ENCODE results near the gene ZSWIM1. TPM values are rescaled to one million over a fixed set of nuclear protein-coding genes. Genes with fewer than 3 reads are reported as not detected.
"Not testable (repeated sequence)": the region's sequence is repeated elsewhere in the genome, so short reads cannot be mapped to it uniquely, and the experiment has no call there.

The ZSWIM1 gene
- total RNA-seq, 1 experiment from 2014 or later: 13.7 TPM

DNA sequence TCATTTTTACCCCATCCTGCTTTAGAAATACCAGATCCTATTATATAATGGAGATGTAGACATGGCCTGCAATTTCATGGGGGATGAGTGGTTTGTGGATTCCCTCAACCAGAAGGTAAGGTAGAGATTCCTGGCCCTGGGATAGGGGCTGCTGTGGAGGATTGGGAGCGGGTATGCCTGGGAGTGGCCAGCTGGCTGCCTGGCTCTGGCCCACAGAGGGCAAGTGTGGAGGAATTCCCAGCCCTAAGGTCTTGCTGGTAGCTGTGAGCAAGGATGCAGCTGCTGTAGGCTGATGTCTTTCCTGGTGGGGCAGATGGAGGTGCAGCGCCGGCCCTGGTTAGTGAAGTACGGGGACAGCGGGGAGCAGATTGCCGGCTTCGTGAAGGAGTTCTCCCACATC, 16.7 kb downstream of the ZSWIM1 start:
- in situ Hi-C loops (cut with HindIII; ENCODE audit: low pct_unique_long_range_greater_than_20kb, low sequenced_read_pairs): no loop called here
- no peak for DNase-seq (ENCODE audit: low read depth, low spot score)

DNA sequence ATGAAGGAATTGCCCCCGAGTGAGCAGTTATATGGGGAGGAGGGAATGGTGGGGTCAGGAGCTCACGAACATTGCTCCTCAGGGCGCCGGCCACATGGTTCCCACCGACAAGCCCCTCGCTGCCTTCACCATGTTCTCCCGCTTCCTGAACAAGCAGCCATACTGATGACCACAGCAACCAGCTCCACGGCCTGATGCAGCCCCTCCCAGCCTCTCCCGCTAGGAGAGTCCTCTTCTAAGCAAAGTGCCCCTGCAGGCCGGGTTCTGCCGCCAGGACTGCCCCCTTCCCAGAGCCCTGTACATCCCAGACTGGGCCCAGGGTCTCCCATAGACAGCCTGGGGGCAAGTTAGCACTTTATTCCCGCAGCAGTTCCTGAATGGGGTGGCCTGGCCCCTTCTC, 17.3 kb downstream of the ZSWIM1 start:
- DNase-seq (ENCODE audit: low read depth, low spot score): no peak
- in situ Hi-C loops (cut with HindIII; ENCODE audit: low pct_unique_long_range_greater_than_20kb, low sequenced_read_pairs): no loop called here

DNA sequence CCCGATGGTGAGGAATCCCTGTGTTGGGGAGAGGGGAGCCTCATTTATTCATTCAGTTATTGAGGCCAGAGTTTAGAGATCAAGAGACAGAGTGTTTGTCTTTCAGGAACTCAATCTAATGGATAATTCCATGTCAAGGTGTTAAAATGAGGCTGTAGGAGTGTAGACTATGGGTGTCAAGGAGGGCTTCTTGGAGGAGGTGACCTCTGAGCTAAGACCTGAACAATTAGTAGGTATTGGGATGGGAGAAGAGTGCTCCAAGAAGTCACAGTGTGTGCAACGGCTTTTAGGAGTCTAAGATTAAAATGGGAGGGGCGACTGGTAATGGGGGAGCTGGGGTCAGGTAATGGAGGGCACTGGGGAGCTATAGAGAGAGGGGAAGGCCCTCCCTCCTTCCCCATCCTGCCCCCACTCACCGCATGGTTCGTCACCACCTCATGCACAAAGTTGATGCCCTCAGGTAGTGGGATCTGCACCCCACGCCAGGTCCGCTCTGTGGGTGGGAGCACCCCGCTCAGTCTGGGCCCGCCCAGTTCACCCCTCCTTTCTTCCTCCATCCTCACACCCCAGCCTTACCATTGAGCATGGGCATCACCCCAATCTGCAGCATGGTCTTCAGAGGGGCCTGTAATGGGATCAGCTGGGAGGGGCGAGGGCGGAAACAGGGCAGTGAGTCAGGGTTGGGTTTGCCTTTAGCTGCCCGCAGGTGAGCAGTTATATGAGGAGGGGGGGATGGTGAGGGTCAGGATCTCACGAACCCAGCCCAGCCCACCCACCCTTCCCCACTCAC, 18.2 kb downstream of the ZSWIM1 start:
- DNase-seq (ENCODE audit: low read depth, low spot score): no peak
- in situ Hi-C loops (cut with HindIII; ENCODE audit: low pct_unique_long_range_greater_than_20kb, low sequenced_read_pairs): no loop called here

DNA sequence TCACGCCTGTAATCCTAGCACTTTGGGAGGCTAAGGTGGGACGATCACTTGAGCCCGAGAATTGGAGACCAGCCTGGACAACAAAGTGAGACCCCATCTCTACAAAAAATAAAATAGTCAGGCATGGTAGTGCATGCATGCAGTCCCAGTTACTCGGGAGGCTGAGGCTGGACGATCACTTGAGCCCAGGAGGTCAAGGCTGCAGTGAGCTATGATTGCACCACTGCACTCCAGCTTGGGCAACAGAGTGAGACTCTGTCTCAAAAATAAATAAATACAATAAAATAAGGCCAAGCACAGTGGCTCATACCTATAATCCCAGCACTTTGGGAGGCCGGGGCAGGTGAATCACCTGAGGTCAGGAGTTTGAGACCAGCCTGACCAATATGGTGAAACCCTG, 20.3 kb downstream of the ZSWIM1 start:
- DNase-seq (ENCODE audit: low read depth, low spot score); in situ Hi-C loops (cut with HindIII; ENCODE audit: low pct_unique_long_range_greater_than_20kb, low sequenced_read_pairs): not testable (repeated sequence)

DNA sequence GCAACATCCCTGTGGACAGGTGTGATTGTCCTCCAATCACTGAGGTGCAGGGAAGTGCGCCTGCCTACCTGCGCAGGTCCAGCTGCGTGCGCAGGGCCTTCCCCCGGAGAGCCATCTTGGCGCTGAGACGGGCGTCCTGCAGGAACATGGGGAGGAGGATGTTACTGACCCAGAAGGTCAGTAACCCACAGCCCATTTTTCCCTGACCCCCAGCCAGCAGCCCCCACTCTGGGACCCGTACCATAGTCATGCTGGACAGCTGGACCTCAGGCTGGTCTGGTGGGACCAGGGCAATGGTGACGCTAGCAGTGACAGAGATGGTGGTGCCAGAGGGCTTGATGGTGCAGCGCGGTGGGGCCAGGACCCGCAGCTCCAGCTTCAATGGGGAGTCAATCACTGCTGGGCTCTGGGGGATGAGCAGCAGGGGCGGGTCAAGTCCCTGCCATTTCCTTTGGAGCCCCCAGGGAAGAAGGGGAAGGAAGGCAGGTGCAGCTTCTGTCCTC, 21.2 kb downstream of the ZSWIM1 start:
- DNase-seq (ENCODE audit: low read depth, low spot score): no peak
- in situ Hi-C loops (cut with HindIII; ENCODE audit: low pct_unique_long_range_greater_than_20kb, low sequenced_read_pairs): no loop called here

DNA sequence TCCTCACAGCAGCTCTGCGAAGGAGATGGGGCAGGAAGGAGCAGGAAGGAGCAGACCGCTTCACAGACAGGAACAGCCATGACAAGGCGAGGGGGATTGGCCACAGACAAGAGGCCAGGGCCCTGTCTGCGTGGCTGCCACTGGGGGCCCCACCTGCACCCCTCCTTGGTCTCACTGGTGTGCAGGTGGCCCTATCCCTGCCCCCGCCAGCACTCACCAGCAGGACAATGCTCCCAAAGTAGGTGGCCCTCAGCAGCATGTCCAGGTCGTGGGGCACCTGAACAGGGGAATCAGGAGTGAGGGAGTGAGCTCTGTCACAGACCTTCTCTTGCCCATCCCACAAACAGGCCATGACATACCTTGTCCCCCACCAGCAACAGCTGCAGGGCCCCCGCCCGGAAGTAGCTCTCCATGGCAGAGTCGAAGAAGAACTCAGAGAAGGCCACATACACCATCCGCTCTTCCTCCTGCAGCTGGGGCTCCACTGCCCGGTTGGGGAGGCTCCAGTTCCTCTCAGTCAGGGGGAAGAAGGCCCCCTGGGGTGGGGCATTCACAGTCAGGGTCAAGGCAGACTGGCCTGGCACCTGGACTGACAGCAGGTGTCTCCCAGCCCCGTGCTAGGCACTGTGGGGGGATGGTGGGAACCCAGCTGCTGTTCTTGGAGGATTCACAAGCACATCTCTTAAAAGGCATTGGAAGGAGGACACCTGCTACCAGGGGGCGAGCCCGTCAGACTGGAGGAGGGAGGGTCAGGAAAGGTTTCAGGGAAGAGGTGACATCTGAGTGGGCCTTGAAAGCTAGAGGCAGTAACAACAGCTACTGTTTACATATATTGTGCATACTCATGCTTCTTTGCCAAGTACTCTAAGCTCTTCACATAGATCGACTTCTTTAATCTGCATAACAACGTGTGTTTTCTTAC, 23.8 kb downstream of the ZSWIM1 start:
- in situ Hi-C loops (cut with HindIII; ENCODE audit: low pct_unique_long_range_greater_than_20kb, low sequenced_read_pairs): no loop called here

DNA sequence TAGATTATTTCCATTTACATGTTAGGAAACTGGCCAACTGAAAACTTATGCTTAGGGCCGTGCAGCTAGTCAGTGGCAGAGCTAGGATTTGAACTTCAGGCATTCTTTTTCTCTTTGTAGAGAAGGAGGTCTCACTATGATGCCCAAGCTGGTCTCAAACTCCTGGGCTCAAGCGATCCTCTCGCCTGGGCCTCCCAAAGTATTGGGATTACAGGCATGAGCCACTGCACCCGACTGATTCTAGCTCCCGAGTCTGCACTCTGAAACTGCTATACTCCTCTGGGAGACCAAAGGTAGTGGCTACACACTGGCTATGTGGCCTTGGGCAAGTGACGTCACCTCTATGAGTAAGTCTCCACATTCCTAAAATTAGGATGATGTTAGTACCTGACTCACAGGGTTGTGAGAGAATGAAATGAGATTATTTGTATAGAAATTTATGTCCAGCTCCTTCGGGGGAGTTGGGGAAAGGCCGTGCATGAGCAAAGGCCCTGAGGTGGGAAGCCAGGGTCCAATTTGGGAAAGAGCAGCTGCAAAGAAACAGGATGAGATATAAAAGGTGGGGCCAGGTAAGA, 24.6 kb downstream of the ZSWIM1 start:
- no peak for DNase-seq (ENCODE audit: low read depth, low spot score)
- in situ Hi-C loops (cut with HindIII; ENCODE audit: low pct_unique_long_range_greater_than_20kb, low sequenced_read_pairs): no loop called here

More for the DNA sequence above, 23.8 kb downstream of the ZSWIM1 start:
- DNase-seq (ENCODE audit: low read depth, low spot score): no peak

DNA sequence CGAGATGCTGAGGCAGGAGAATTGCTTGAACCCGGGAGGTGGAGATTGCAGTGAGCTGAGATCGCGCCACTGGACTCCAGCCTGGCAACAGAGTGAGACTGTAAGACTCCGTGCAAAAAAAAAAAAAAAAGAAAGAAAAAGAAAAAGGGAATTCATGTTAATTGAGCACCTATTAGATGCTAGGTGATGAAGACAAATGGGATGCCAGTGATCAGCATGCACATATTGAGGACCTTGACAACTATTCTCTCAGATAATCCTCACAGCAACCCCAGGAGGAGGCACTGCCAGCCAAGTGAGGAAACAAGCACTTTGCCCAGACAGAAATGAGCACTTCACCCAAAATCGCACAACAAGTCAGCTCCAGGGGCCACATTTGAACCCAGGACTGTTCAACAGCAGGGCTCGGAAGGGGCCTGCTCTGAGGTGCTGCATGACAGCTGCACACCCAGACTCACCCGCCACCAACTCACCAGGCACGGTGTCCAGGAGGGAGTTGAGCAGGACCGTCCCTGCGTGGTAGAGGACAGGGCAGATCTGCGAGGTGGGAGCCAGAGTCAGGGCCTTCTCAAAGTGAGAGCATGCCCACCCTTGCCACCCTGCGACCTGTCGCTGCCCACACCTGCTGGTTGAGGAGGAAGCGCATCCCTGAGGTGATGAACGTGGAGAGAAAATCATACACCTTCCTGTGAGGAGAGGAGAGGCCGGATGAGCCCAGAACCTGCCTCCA, 26.4 kb downstream of the ZSWIM1 start:
- in situ Hi-C loops (cut with HindIII; ENCODE audit: low pct_unique_long_range_greater_than_20kb, low sequenced_read_pairs): no loop called here
- no peak for DNase-seq (ENCODE audit: low read depth, low spot score)

DNA sequence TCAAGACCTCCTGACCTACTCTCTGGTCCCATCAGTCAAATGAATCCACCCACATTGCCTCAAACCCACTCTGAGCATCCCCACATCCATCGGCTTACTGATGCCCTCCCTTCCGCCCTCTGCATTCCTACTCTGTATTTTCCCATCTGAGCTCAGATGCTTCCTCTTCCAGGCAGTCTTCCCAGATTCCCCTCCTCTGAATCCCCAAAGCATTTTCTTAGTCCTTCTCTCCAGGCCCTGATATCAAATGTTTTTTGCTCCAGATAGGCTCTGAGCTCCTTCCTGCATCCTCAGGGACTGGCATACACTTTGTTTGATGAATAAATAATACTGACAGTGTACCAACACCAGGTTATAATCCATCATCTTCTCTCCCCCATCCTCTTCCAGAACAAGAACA, 27.1 kb downstream of the ZSWIM1 start:
- in situ Hi-C loops (cut with HindIII; ENCODE audit: low pct_unique_long_range_greater_than_20kb, low sequenced_read_pairs): no loop called here
- no peak for DNase-seq (ENCODE audit: low read depth, low spot score)

DNA sequence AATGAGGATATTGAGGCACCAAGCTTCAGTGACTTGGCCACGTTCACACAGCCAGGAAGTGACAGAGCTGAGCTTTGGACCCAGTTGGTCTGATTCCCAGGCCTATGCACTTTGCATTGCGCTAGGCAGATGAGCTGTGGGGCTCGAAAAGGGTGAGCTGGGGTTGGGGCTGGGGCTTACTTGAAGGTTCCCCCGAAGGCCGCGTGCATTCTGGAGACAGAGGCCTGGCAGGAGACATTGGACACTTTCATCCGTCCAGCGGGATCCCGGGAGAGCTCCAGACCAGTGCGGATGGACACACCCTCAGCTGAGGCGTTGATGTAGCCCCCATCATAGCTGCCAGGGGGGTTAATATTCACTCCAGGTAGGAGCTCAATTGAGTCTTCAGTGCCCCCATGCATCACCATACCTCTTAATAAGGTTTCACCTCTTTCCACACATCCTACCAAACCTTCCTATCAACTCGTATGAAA, 28.3 kb downstream of the ZSWIM1 start:
- in situ Hi-C loops (cut with HindIII; ENCODE audit: low pct_unique_long_range_greater_than_20kb, low sequenced_read_pairs): no loop called here
- DNase-seq (ENCODE audit: low read depth, low spot score): no peak

DNA sequence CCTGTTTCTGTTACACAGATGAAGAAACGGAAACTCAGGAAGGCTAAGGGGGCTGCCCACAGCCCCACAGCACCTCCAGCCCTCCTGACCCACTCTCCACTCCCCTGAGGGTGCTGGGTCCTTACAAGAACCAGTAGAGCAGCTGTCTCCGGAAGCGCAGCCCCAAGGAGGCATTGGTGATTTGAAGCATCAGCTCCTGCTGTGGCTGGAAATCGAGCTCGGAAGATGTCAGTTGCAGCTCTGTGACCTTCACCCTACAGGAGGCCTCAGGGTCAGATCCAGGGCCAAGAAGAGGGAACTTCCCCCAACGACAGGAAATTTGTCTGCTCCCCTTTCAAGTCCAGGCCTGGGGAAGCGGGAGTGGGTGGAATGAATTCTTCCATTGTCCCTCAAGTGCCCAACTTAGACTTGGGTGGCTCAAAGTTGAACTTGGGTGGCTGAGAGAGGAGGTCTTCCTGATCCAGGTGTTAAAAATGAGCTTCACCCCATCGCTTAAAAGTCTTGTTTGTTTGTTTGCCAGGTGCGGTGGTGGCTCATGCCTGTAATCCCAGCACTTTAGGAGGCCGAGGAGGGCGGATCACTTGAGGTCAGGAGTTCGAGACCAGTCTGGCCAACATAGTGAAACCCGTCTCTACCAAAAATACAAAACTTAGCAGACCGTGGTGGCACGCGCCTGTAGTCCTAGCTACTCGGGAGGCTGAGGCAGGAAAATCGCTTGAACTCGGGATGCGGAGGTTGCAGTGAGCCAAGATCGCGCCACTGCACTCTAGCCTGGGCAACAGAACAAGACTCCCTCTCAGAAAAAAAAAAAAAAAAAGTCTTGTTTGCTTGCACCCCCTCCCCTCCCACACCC, 29.0 kb downstream of the ZSWIM1 start:
- no peak for DNase-seq (ENCODE audit: low read depth, low spot score)
- in situ Hi-C loops (cut with HindIII; ENCODE audit: low pct_unique_long_range_greater_than_20kb, low sequenced_read_pairs): no loop called here

DNA sequence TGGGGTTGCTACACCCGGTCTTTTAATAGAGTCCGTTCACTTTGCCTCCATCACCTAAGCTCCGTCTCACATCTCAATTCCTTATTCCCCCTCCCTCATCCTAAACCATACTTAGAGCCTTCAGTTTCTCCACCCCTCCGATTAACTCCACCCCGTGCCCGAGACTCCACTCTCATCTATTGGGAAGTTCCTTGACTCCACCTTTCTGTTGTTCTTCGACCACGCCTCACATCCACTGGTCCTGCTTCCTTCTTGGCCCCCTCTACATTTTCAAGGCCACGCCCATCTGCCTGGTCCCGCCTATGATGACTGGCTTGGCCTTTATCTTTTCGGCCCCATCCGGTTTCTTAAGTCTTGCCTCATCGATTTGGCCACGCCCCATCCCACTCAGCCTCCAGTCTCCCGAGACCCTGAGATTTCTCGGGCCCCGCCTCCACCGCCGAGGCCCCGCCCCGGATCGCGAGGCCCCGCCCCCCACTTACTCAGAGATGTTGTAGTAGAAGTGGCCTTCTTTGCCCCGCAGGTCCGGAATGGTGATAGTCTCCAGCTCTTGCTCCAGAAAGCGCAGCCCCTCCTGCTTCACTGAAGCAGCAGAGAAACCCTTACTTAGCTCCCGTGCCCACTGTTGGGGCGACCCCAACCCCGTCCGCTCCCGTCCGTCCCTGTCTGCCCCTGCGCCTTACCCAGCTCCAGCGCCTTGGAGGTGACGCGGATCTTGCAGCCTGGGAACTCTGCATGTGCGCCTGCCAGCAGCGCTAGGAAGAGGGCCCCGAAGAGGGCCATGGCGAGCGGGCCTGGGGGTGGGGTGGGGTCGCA, 29.9 kb downstream of the ZSWIM1 start:
- in situ Hi-C loops (cut with HindIII; ENCODE audit: low pct_unique_long_range_greater_than_20kb, low sequenced_read_pairs): no loop called here
- peak; percentile 90 for DNase-seq (ENCODE audit: low read depth, low spot score)

DNA sequence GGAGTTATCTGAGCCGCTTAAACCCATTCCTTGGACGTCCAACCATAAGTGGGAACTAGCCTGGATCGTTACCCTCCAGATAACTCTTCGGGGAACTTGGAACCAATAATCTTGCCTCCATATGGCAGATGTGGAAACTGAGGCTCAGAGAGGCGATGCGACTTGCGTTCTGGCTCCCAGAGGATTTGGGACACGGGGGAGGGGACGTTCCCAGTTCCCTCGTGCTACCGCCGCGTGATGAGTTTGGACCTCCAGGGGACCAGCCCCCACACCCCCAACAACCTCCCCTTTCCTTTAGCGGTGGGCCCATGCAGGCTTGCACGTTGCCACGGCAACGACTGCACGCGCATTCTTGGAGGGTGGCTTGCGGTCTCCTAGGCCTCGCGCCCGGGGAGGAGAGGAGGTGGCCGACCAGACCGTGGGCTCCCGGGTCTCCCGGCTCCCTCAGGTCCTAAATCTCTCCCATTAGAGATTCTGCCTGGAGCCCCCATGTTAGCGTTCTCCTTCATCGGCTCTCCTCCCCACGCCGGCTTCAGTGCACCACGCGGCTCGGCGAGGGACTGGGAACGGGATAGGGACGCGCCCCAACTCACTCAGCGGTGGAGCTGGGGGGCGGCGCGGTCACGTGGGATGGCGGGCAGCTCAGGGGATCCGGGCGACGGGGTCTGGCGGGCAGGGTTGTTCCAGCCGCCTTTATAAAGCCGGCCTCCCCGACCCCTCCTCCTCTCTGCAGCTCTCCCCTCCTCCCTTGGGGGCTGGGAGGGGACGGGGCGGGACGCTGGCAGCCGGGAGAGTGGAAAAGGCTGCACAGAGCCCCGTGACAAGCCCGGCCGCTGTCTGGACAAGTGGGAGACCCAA, 30.7 kb downstream of the ZSWIM1 start, which contains the start of gene PLTP:
Gene PLTP (minus strand): TSS at position 670 of the 858 bp plus-strand sequence. CDS start 703 bp downstream, outside the sequence.
- in situ Hi-C loops (cut with HindIII; ENCODE audit: low pct_unique_long_range_greater_than_20kb, low sequenced_read_pairs): no loop called here
- peak; percentile 24 for DNase-seq (ENCODE audit: low read depth, low spot score)

DNA sequence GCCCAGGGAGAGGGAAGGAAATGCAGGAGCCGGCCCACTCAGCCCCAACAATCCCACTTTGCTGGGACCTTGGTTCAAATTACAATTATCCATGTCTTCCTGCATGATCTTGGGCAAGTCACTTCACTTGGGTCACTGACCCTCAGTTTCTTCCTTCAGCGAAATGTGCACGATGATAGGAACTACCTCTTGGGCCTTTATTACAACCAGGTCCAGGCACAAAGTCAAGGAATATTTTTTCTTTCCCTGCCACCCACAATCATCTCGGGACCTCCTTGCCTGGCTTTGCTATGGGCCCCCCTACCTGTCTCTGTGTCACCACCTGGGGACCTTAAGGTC, 31.3 kb downstream of the ZSWIM1 start:
- in situ Hi-C loops (cut with HindIII; ENCODE audit: low pct_unique_long_range_greater_than_20kb, low sequenced_read_pairs): no loop called here
- DNase-seq (ENCODE audit: low read depth, low spot score): no peak

DNA sequence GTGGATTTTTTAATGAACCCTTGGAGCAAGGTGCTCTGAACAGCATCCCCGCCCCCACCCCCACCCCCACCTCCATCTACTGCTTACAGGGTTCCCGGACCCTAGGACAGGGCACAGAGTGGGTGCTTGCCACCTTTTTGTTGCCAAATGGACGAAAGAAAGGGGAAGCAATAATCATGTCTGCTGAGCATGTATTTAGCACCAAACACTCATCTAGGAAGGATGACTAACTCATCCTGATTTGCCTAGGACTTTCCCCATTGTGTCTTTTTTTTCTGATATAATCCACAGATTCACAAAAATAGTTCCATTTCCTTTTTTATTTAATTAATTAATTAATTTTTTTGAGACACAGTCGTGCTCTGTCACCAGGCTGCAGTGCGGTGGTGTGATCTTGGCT, 32.1 kb downstream of the ZSWIM1 start:
- in situ Hi-C loops (cut with HindIII; ENCODE audit: low pct_unique_long_range_greater_than_20kb, low sequenced_read_pairs): no loop called here
- DNase-seq (ENCODE audit: low read depth, low spot score): no peak

Data from SK-MEL-5 (cell line).